Erythroblast (primary cell): ENCODE data around the gene GPATCH4.

Experiments
- GATA1 ChIP-seq: IDR thresholded peaks from 2 replicates; pipeline ENCODE4 v1.6.1; 2011; ENCODE audit warnings: low read depth, mild to moderate bottlenecking, control low read depth, low read length, moderate library complexity
- POLR2A ChIP-seq: IDR thresholded peaks from 2 replicates; pipeline ENCODE4 v1.6.1; 2011; ENCODE audit warnings: mild to moderate bottlenecking, low read length

- TF ChIP-seq POLR2A (no peak), GATA1 (no peak)
These were observed 15.0 kb downstream of the GPATCH4 start for GRCh38 chr1:156586323-156586722.
